Gastroesophageal sphincter (tissue), 3 donors: ENCODE data around the gene CACNG6.
A peak's percentile ranks its signal among the peaks of the same experiment; 100 is the strongest.

Source experiments
- EP300 ChIP-seq: sonication (generic); formaldehyde crosslinking; IDR thresholded peaks from one replicate; pipeline ENCODE4 v1.6.1; 2017; ENCODE audit warnings: antibody characterized with exemption, mild to moderate bottlenecking
- POLR2A ChIP-seq, 2 donors: fragments of 450-650 bp; IDR thresholded peaks; one replicate each; pipeline ENCODE4 v1.6.1; 2017; ENCODE audit warnings: antibody characterized with exemption in 2 of 2, mild to moderate bottlenecking in 2 of 2, moderate library complexity in 1 of 2
- TF ChIP-seq, protein P1 (sequence below), 4 experiments: fragments of 200-600 bp in 2 of 4; fragments of 450-650 bp in 2 of 4; sonication (generic) in 1 of 4; IDR thresholded peaks; one replicate each; pipeline ENCODE4 v1.5.1; 2017 to 2019; ENCODE audit warnings: antibody characterized with exemption in 4 of 4, mild to moderate bottlenecking in 2 of 4, moderate library complexity in 2 of 4

DNA sequence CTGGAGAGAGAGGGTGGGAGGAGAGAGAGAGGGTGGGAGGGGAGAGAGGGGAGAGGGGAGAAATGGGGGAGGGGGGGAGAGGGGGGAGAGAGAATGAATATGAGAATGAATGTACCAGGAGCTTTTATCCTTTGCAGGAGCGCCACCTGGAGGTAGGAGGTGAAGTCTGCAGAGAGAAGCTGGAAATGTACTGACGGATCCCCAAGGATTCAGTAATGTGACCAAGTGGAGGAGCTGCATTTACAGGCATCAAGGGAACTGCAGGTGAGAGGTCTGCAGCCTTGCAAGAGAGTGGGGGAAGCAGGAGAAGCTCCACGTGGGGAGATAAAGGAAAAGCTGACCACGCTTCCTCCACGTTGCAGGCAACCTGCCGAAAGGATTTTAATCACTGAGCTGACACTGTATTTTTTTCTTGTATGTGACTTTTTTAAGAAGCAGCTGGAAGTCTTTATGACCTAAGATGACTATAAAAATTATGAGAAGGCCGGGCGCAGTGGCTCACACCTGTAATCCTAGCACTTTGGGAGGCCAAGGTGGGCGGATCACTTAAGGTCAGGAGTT, 38.6 kb downstream of the CACNG6 start:
- TF ChIP-seq EP300 = no peak
- TF ChIP-seq POLR2A (IDR thresholded peaks at IDR 0.05) = no peak
- TF ChIP-seq, protein P1, sequence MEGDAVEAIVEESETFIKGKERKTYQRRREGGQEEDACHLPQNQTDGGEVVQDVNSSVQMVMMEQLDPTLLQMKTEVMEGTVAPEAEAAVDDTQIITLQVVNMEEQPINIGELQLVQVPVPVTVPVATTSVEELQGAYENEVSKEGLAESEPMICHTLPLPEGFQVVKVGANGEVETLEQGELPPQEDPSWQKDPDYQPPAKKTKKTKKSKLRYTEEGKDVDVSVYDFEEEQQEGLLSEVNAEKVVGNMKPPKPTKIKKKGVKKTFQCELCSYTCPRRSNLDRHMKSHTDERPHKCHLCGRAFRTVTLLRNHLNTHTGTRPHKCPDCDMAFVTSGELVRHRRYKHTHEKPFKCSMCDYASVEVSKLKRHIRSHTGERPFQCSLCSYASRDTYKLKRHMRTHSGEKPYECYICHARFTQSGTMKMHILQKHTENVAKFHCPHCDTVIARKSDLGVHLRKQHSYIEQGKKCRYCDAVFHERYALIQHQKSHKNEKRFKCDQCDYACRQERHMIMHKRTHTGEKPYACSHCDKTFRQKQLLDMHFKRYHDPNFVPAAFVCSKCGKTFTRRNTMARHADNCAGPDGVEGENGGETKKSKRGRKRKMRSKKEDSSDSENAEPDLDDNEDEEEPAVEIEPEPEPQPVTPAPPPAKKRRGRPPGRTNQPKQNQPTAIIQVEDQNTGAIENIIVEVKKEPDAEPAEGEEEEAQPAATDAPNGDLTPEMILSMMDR (IDR thresholded peaks at IDR 0.05) = peak; percentile 21 to 60 (median 26)
